OCI-LY7 (cell line): ENCODE results near the gene SMG9. TPM values are rescaled to one million over a fixed set of nuclear protein-coding genes. Genes with fewer than 3 reads are reported as not detected.

ENCODE experiments used
- BruUV-seq: library from RNA; stranded (reverse); fragments of 400-500 nt; replicated peaks from 2 replicates; lab custom pipeline; 2021; lab: Mats Ljungman, UMichigan
- CTCF ChIA-PET: fragments of 300-600 bp; sonication (Branson Sonifier 250); formaldehyde crosslinking; loops from one replicate; lab custom pipeline; 2022; ENCODE audit warnings: antibody characterized with exemption; ENCODE audit not compliant: unreplicated experiment; lab: Charles Lee
- POLR2A ChIA-PET: fragments of 300-600 bp; sonication (Branson Sonifier 250); formaldehyde crosslinking; loops from one replicate; lab custom pipeline; 2022; ENCODE audit warnings: antibody characterized with exemption; lab: Charles Lee
- DNase-seq: peaks from one replicate; pipeline ENCODE4 v3.0.0-alpha.2; 2015; ENCODE audit warnings: low spot score
- H2AFZ ChIP-seq: fragments of 200-600 bp; sonication (generic), shearing (Covaris generic); 2 replicates; pipeline ENCODE4 v1.6.1; 2014; ENCODE audit warnings: mild to moderate bottlenecking, antibody characterized with exemption, low read length, moderate library complexity
- H3K27ac ChIP-seq: fragments of 200-600 bp; sonication (generic); 2 replicates; pipeline ENCODE4 v1.5.1; 2014; ENCODE audit warnings: mixed run types, low read depth, mild to moderate bottlenecking, moderate library complexity, low read length, inconsistent platforms; ENCODE audit not compliant: poor library complexity, severe bottlenecking
- H3K36me3 ChIP-seq: fragments of 200-600 bp; sonication (generic); 2 replicates; pipeline ENCODE4 v1.6.1; 2014; ENCODE audit warnings: mild to moderate bottlenecking, antibody characterized with exemption, low read length, moderate library complexity, mixed read lengths; ENCODE audit not compliant: insufficient read depth
- H3K4me1 ChIP-seq: fragments of 200-600 bp; sonication (generic); 2 replicates; pipeline ENCODE4 v1.5.1; 2014; ENCODE audit warnings: mild to moderate bottlenecking, low read length; ENCODE audit not compliant: insufficient read depth, poor library complexity, severe bottlenecking
- H3K4me2 ChIP-seq: fragments of 200-600 bp; sonication (generic); 2 replicates; pipeline ENCODE4 v1.6.1; 2014; ENCODE audit warnings: mild to moderate bottlenecking, low read length
- H3K4me3 ChIP-seq: fragments of 200-600 bp; sonication (generic); 2 replicates; pipeline ENCODE4 v1.5.1; 2014; ENCODE audit warnings: mild to moderate bottlenecking, low read depth, low read length; ENCODE audit not compliant: poor library complexity, severe bottlenecking
- H3K79me2 ChIP-seq: fragments of 200-600 bp; sonication (generic); 2 replicates; pipeline ENCODE4 v1.6.1; 2016; ENCODE audit warnings: low read depth, mild to moderate bottlenecking, low read length, moderate library complexity, mixed read lengths; ENCODE audit not compliant: insufficient read depth
- H3K9me2 ChIP-seq: fragments of 200-600 bp; sonication (generic); 2 replicates; pipeline ENCODE4 v1.6.1; 2016; ENCODE audit warnings: mild to moderate bottlenecking, low read length, mixed read lengths; ENCODE audit not compliant: insufficient read depth
- H3K9me3 ChIP-seq: fragments of 200-600 bp; sonication (generic); 2 replicates; pipeline ENCODE4 v1.6.1; 2014; ENCODE audit warnings: mild to moderate bottlenecking, mixed run types, low read length, mixed read lengths
- H4K20me1 ChIP-seq: fragments of 200-600 bp; sonication (generic); 2 replicates; pipeline ENCODE4 v1.6.1; 2014; ENCODE audit warnings: mild to moderate bottlenecking, antibody characterized with exemption, low read length, moderate library complexity, mixed read lengths; ENCODE audit not compliant: insufficient read depth
- CTCF ChIP-seq: fragments of 200-600 bp; sonication (generic); conservative IDR thresholded peaks from 2 replicates; pipeline ENCODE4 v1.5.1; 2014; ENCODE audit warnings: mild to moderate bottlenecking, antibody characterized with exemption, low read length, moderate library complexity, mixed read lengths
- EZH2phosphoT487 ChIP-seq: fragments of 200-600 bp; sonication (generic); IDR thresholded peaks from 2 replicates; pipeline ENCODE4 v1.6.1; 2018; ENCODE audit warnings: low read depth, borderline replicate concordance, mild to moderate bottlenecking, mixed run types, antibody characterized with exemption, low read length, moderate library complexity, mixed read lengths
- intact Hi-C: fragments of 100-400 bp; cut with micrococcal nuclease; formaldehyde crosslinking; loops from one replicate; pipeline ENCODE4 v1.10.0; 2022; ENCODE audit not compliant: unreplicated experiment
- total RNA-seq, 2 experiments: library from RNA; depleted of rRNA in 1 of 2; stranded (reverse); fragments of >200 nt in 1 of 2; shearing (Covaris generic) in 1 of 2; gene quantifications; 2 replicates each; pipeline ENCODE4 v1.2.3, GENCODE V29; 2014 to 2022

SMG9 gene
- total RNA-seq, 2 experiments from 2014 or later: 65.6 to 75.5 TPM

- peak overlapping the region; percentile 96 for H3K27ac ChIP-seq
- no peak overlapping the region for H3K4me3 ChIP-seq
- TF ChIP-seq EZH2phosphoT487 (no peak), CTCF (no peak)
- peaks cover 53% of the 10 kb centered on the region for H3K4me1 ChIP-seq
- DNase-seq: no peak
- no peaks in the 10 kb centered on the region for H3K79me2 ChIP-seq
- H3K4me2 ChIP-seq: no peak overlapping the region
- ChIA-PET POLR2A (interaction anchor here (6.7 kb wide), 1 partner anchor 11 kb away, joined by 49 read pairs; the partner anchor contains the start of gene KCNN4), CTCF (no interaction called here)
- no peaks in the 10 kb centered on the region for H4K20me1 ChIP-seq
- no TSS peak for BruUV-seq
- intact Hi-C loops: no loop called here
- H3K9me3 ChIP-seq: no peaks in the 10 kb centered on the region
- H3K36me3 ChIP-seq: peaks cover 81% of the 10 kb centered on the region
- no peak overlapping the region for H2AFZ ChIP-seq
- no peaks in the 10 kb centered on the region for H3K9me2 ChIP-seq
Observed at GRCh38 chr19:43767818-43768217, 13.1 kb upstream of the SMG9 start.

- TF ChIP-seq EZH2phosphoT487: no peak
- TF ChIP-seq CTCF: no peak
- H3K36me3 ChIP-seq: peaks cover 76% of the 10 kb centered on the region
- peak overlapping the region; percentile 96 for H3K27ac ChIP-seq
- no peak overlapping the region for H3K4me3 ChIP-seq
- H3K9me3 ChIP-seq: no peaks in the 10 kb centered on the region
- no TSS peak for BruUV-seq
- ChIA-PET POLR2A (interaction anchor here (0.7 to 6.7 kb wide), 2 partner anchors 11 to 12 kb away, joined by 4 to 49 read pairs; partner anchors contain the start of genes KCNN4 and SMG9), CTCF (no interaction called here)
- peaks cover 54% of the 10 kb centered on the region for H3K4me1 ChIP-seq
- H2AFZ ChIP-seq: no peak overlapping the region
- no peak for DNase-seq
- H3K9me2 ChIP-seq: no peaks in the 10 kb centered on the region
- intact Hi-C loops: no loop called here
- H3K4me2 ChIP-seq: peak overlapping the region; percentile 81; the same call in 1 of the 2 replicates
- H4K20me1 ChIP-seq: no peaks in the 10 kb centered on the region
- H3K79me2 ChIP-seq: no peaks in the 10 kb centered on the region
Observed at GRCh38 chr19:43767316-43767715, 12.6 kb upstream of the SMG9 start.

DNA sequence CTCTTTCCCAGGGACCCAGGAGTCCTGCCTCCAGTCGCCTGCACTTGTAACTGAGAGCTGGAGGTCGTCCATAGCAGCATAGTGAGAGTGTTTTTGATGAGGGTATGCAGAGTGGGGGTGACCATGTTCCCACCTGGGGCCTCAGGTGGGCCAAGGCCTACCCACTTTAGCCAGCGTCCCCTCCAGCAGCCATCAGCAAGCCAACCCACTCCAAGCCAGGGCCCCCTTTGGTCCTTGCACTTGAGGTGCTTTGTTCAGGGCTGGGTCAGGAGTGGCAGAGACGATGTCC lies 11.9 kb upstream of the SMG9 start:
- H3K9me2 ChIP-seq: no peaks in the 10 kb centered on the region
- TF ChIP-seq CTCF (peak; percentile 35; the same call in 1 of the 2 replicates), EZH2phosphoT487 (no peak)
- peaks cover 70% of the 10 kb centered on the region for H3K36me3 ChIP-seq
- ChIA-PET CTCF (interaction anchor here (0.8 to 3.6 kb wide), 2 partner anchors 11 to 13 kb away, joined by 3 to 18 read pairs; no protein-coding TSS in a partner anchor), POLR2A (interaction anchor here (0.7 to 6.7 kb wide), 2 partner anchors 11 to 12 kb away, joined by 4 to 49 read pairs; partner anchors contain the start of genes KCNN4 and SMG9)
- no peak overlapping the region; the same call in 1 of the 2 replicates for H2AFZ ChIP-seq
- intact Hi-C loops: loop anchor here (1.0 kb wide), 1 partner anchor 18 kb away; no protein-coding TSS in a partner anchor
- H3K4me2 ChIP-seq: peak overlapping the region; percentile 81
- peak overlapping the region; percentile 96 for H3K27ac ChIP-seq
- H3K79me2 ChIP-seq: no peaks in the 10 kb centered on the region
- peaks cover 61% of the 10 kb centered on the region for H3K4me1 ChIP-seq
- TSS peak; percentile 56 for BruUV-seq
- no peaks in the 10 kb centered on the region for H3K9me3 ChIP-seq
- H3K4me3 ChIP-seq: peak overlapping the region; percentile 56
- DNase-seq: no peak
- no peaks in the 10 kb centered on the region for H4K20me1 ChIP-seq
